Astrocyte (in vitro differentiated cells and primary cell): ENCODE data around the gene GRAP2. TPM values are rescaled to one million over a fixed set of nuclear protein-coding genes. Genes with fewer than 3 reads are reported as not detected.

Experiments
- DNase-seq: peaks from one replicate; pipeline ENCODE4 v3.0.0-alpha.2; 2010; ENCODE audit warnings: low read depth
- FAIRE-seq: peaks from 2 replicates; lab custom pipeline; 2011; peaks lifted over from hg19 to GRCh38; lab: Jason Lieb, UNC
- H2AFZ ChIP-seq: 2 replicates; pipeline ENCODE4 v1.6.0; 2012; ENCODE audit warnings: low read depth, low read length, inconsistent platforms
- H3K27ac ChIP-seq: 2 replicates; pipeline ENCODE4 v1.5.1; 2011; ENCODE audit warnings: low read depth, low read length, inconsistent platforms
- H3K27me3 ChIP-seq: 2 replicates; pipeline ENCODE4 v1.6.0; 2011; ENCODE audit warnings: low read length, inconsistent platforms; ENCODE audit not compliant: insufficient read depth
- H3K36me3 ChIP-seq: 2 replicates; pipeline ENCODE4 v1.5.1; 2011; ENCODE audit warnings: low read length, inconsistent platforms; ENCODE audit not compliant: insufficient read depth
- H3K4me1 ChIP-seq: 2 replicates; pipeline ENCODE4 v1.5.1; 2011; ENCODE audit warnings: low read length, inconsistent platforms; ENCODE audit not compliant: insufficient read depth
- H3K4me2 ChIP-seq: 2 replicates; pipeline ENCODE4 v1.6.0; 2012; ENCODE audit warnings: low read length, inconsistent platforms
- H3K4me3 ChIP-seq: 2 replicates; pipeline ENCODE4 v1.5.1; 2011; ENCODE audit warnings: low read depth, mild to moderate bottlenecking, low read length, inconsistent platforms; ENCODE audit not compliant: insufficient read depth
- H3K79me2 ChIP-seq: 2 replicates; pipeline ENCODE4 v1.6.0; 2012; ENCODE audit warnings: mild to moderate bottlenecking, low read length, inconsistent platforms; ENCODE audit not compliant: insufficient read depth
- H3K9ac ChIP-seq: 2 replicates; pipeline ENCODE4 v1.6.0; 2012; ENCODE audit warnings: mild to moderate bottlenecking, low read length, inconsistent platforms
- H3K9me3 ChIP-seq: 2 replicates; pipeline ENCODE4 v1.5.1; 2012; ENCODE audit warnings: low read depth, mild to moderate bottlenecking, low read length, inconsistent platforms; ENCODE audit not compliant: insufficient read depth
- H4K20me1 ChIP-seq: 2 replicates; pipeline ENCODE4 v1.6.0; 2012; ENCODE audit warnings: low read length, inconsistent platforms; ENCODE audit not compliant: insufficient read depth
- H3K27ac Mint-ChIP-seq: one replicate; pipeline ENCODE4 v1.8.0; 2021; ENCODE audit warnings: mild to moderate bottlenecking, mixed read lengths; ENCODE audit not compliant: unreplicated experiment
- H3K27me3 Mint-ChIP-seq: one replicate; pipeline ENCODE4 v1.8.0; 2021; ENCODE audit warnings: low read depth, mixed read lengths; ENCODE audit not compliant: unreplicated experiment
- H3K36me3 Mint-ChIP-seq: one replicate; pipeline ENCODE4 v1.8.0; 2021; ENCODE audit warnings: low read depth, mixed read lengths; ENCODE audit not compliant: unreplicated experiment
- H3K4me1 Mint-ChIP-seq: one replicate; pipeline ENCODE4 v1.8.0; 2021; ENCODE audit warnings: low read depth, mixed read lengths; ENCODE audit not compliant: unreplicated experiment
- H3K4me3 Mint-ChIP-seq: one replicate; pipeline ENCODE4 v1.8.0; 2021; ENCODE audit warnings: mild to moderate bottlenecking, moderate library complexity, mixed read lengths; ENCODE audit not compliant: unreplicated experiment
- H3K9me3 Mint-ChIP-seq: one replicate; pipeline ENCODE4 v1.8.0; 2021; ENCODE audit warnings: mild to moderate bottlenecking, mixed read lengths; ENCODE audit not compliant: unreplicated experiment
- CTCF ChIP-seq: IDR thresholded peaks from 2 replicates; pipeline ENCODE4 v1.5.1; 2011; ENCODE audit warnings: low read depth, mild to moderate bottlenecking, inconsistent platforms, low read length, moderate library complexity; ENCODE audit not compliant: insufficient read depth
- EZH2 ChIP-seq: IDR thresholded peaks from 2 replicates; pipeline ENCODE4 v1.6.1; 2012; ENCODE audit warnings: mild to moderate bottlenecking, low read length, inconsistent platforms; ENCODE audit not compliant: insufficient read depth
- total RNA-seq: library from RNA; stranded (reverse); gene quantifications from 2 replicates; pipeline ENCODE4 v1.2.1, GENCODE V29; 2021

GRAP2 gene
- total RNA-seq, 1 donor from 2014 or later: 0.23 TPM

- TF ChIP-seq EZH2: no peak
- TF ChIP-seq CTCF: no peak
Observed at GRCh38 chr22:39925273-39925672, 24.4 kb downstream of the GRAP2 start.

GRCh38 chr22:39925909-39926679 is 25.2 kb downstream of the GRAP2 start:
- Histone ChIP-seq H3K36me3 (no peaks in the 10 kb centered on the region), H3K4me1 (no peaks in the 10 kb centered on the region), H2AFZ (no peak overlapping the region), H3K9ac (no peak overlapping the region), H3K4me2 (no peak overlapping the region), H3K27me3 (peaks cover 58% of the 10 kb centered on the region), H3K4me3 (no peak overlapping the region), H3K9me3 (no peaks in the 10 kb centered on the region), H4K20me1 (no peaks in the 10 kb centered on the region), H3K79me2 (no peaks in the 10 kb centered on the region), H3K27ac (no peak overlapping the region)
- Mint-ChIP-seq H3K27me3 (peaks cover 30% of the 10 kb centered on the region), H3K4me1 (no peaks in the 10 kb centered on the region), H3K27ac (no peak overlapping the region), H3K9me3 (peaks cover 1% of the 10 kb centered on the region), H3K36me3 (no peaks in the 10 kb centered on the region), H3K4me3 (no peak overlapping the region)
- FAIRE-seq (no peak), DNase-seq (no peak)
- TF ChIP-seq EZH2 (no peak), CTCF (no peak)

More at GRCh38 chr22:39925273-39925672, 24.4 kb downstream of the GRAP2 start:
- H2AFZ ChIP-seq: no peak overlapping the region
- peaks cover 1% of the 10 kb centered on the region for H3K9me3 Mint-ChIP-seq
- no peaks in the 10 kb centered on the region for H3K36me3 ChIP-seq
- H4K20me1 ChIP-seq: no peaks in the 10 kb centered on the region
- no peak overlapping the region for H3K9ac ChIP-seq
- FAIRE-seq (no peak), DNase-seq (no peak)
- no peaks in the 10 kb centered on the region for H3K4me1 Mint-ChIP-seq
- no peaks in the 10 kb centered on the region for H3K36me3 Mint-ChIP-seq
- no peak overlapping the region for H3K4me3 ChIP-seq
- no peak overlapping the region for H3K27ac Mint-ChIP-seq
- H3K27me3 Mint-ChIP-seq: peaks cover 30% of the 10 kb centered on the region
- H3K4me2 ChIP-seq: no peak overlapping the region
- H3K4me1 ChIP-seq: no peaks in the 10 kb centered on the region
- no peaks in the 10 kb centered on the region for H3K9me3 ChIP-seq
- H3K4me3 Mint-ChIP-seq: no peak overlapping the region
- H3K79me2 ChIP-seq: no peaks in the 10 kb centered on the region
- H3K27me3 ChIP-seq: peaks cover 58% of the 10 kb centered on the region
- H3K27ac ChIP-seq: no peak overlapping the region

- peaks cover 30% of the 10 kb centered on the region for H3K27me3 Mint-ChIP-seq
- no peaks in the 10 kb centered on the region for H3K4me1 Mint-ChIP-seq
Observed at GRCh38 chr22:39926753-39927152, 25.9 kb downstream of the GRAP2 start.

More at GRCh38 chr22:39926753-39927152, 25.9 kb downstream of the GRAP2 start:
- no peak for DNase-seq
- H3K4me2 ChIP-seq: no peak overlapping the region
- H3K27ac ChIP-seq: no peak overlapping the region
- H3K27me3 ChIP-seq: peaks cover 59% of the 10 kb centered on the region
- Mint-ChIP-seq H3K9me3 (peaks cover 1% of the 10 kb centered on the region), H3K27ac (no peak overlapping the region), H3K4me3 (no peak overlapping the region), H3K36me3 (no peaks in the 10 kb centered on the region)
- FAIRE-seq: no peak
- no peaks in the 10 kb centered on the region for H3K9me3 ChIP-seq
- H4K20me1 ChIP-seq: no peaks in the 10 kb centered on the region
- no peak overlapping the region for H3K9ac ChIP-seq
- no peaks in the 10 kb centered on the region for H3K36me3 ChIP-seq
- TF ChIP-seq CTCF (no peak), EZH2 (no peak)
- H3K4me3 ChIP-seq: no peak overlapping the region
- no peaks in the 10 kb centered on the region for H3K79me2 ChIP-seq
- no peaks in the 10 kb centered on the region for H3K4me1 ChIP-seq
- no peak overlapping the region for H2AFZ ChIP-seq
